Activated T-cell treated with anti-CD3 and anti-CD28 coated beads for 48 hours (primary cell): ENCODE data around the gene PKN2.
"Not testable (repeated sequence)": the region's sequence is repeated elsewhere in the genome, so short reads cannot be mapped to it uniquely, and the experiment has no call there.

ENCODE experiments used
- DNase-seq: peaks from one replicate; pipeline ENCODE4 v3.0.0-alpha.2; 2020; ENCODE audit warnings: low read depth

PKN2 gene

DNA sequence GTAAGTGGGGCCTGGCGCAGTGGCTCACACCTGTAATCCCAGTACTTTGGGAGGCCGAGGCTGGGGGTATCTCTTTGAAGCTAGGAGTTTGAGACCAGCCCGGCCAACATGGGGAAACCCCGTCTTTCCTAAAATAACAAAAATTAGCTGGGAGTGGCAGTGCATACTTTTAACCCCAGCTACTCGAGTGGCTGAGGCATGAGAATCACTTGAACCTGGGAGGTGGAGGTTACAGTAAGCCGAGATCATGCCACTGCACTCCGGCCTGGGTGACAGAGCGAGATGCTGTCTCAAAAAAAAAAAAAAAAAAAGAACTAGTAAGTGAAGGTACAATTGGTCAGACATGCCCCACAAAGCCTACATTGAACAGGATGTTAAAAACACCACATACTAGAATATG, 196.6 kb downstream of the PKN2 start:
- not testable (repeated sequence) for DNase-seq

DNA sequence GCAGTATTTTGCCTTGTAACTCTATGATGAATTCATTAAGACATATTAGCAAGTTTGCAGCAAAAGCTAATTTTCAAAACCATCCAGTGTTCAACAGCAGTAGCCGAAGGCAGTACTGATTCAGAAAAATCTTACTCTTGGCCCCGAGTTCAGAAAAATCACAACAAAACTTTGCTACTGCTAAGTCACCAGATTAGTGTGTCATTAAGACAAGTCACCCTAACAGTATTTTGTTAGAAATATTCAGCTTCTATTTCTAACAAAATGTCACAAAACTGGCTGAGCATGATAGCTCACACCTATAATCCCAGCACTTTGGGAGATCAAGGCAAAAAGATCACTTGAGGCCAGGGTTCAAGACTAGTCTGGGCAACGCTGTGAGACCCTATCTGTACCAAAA, 199.1 kb downstream of the PKN2 start:
- DNase-seq, result no peak
